GM10847 (cell line): ENCODE results near the gene NXT2.

Experiments used
- POLR2A ChIP-seq: IDR thresholded peaks from 2 replicates; pipeline ENCODE4 v1.6.1; 2011; ENCODE audit not compliant: insufficient read length; ENCODE audit errors: extremely low read depth

The NXT2 gene

GRCh38 chrX:109590176-109590575, 53.5 kb downstream of the NXT2 start:
- TF ChIP-seq POLR2A = no peak
